IMR-90 (cell line): ENCODE data around the gene TTLL11.

Source experiments
- MAZ ChIP-seq: IDR thresholded peaks from 2 replicates; pipeline ENCODE4 v1.6.1; 2012; ENCODE audit warnings: low read depth, mild to moderate bottlenecking, low read length, improper control_type of control experiment, moderate library complexity, borderline replicate concordance
- MXI1 ChIP-seq: IDR thresholded peaks from 2 replicates; pipeline ENCODE4 v1.6.1; 2012; ENCODE audit warnings: low read depth, mild to moderate bottlenecking, low read length, moderate library complexity, borderline replicate concordance
- POLR2A ChIP-seq: IDR thresholded peaks from 2 replicates; pipeline ENCODE4 v1.6.1; 2012; ENCODE audit warnings: mild to moderate bottlenecking, low read depth, low read length
- RAD21 ChIP-seq: IDR thresholded peaks from 2 replicates; pipeline ENCODE4 v1.6.1; 2012; ENCODE audit warnings: low read length, improper control_type of control experiment
- RFX5 ChIP-seq: IDR thresholded peaks from 2 replicates; pipeline ENCODE4 v1.8.0; 2012; ENCODE audit warnings: low read depth, mild to moderate bottlenecking, low read length, moderate library complexity
- TF ChIP-seq, protein P1 (sequence below): conservative IDR thresholded peaks from 2 replicates; pipeline ENCODE4 v1.5.1; 2012; ENCODE audit warnings: mild to moderate bottlenecking, low read depth, low read length, improper control_type of control experiment
- TF ChIP-seq, protein P2 (sequence below): fragments of 150-350 bp; IDR thresholded peaks from 2 replicates; pipeline ENCODE4 v1.6.1; 2017; ENCODE audit warnings: mild to moderate bottlenecking, antibody characterized with exemption, low read length, low read depth

GRCh38 chr9:121779381-121780117, 313.6 kb downstream of the TTLL11 start:
- TF ChIP-seq POLR2A (no peak), RAD21 (no peak), RFX5 (no peak), MXI1 (no peak), MAZ (no peak)
- TF ChIP-seq, protein P1, sequence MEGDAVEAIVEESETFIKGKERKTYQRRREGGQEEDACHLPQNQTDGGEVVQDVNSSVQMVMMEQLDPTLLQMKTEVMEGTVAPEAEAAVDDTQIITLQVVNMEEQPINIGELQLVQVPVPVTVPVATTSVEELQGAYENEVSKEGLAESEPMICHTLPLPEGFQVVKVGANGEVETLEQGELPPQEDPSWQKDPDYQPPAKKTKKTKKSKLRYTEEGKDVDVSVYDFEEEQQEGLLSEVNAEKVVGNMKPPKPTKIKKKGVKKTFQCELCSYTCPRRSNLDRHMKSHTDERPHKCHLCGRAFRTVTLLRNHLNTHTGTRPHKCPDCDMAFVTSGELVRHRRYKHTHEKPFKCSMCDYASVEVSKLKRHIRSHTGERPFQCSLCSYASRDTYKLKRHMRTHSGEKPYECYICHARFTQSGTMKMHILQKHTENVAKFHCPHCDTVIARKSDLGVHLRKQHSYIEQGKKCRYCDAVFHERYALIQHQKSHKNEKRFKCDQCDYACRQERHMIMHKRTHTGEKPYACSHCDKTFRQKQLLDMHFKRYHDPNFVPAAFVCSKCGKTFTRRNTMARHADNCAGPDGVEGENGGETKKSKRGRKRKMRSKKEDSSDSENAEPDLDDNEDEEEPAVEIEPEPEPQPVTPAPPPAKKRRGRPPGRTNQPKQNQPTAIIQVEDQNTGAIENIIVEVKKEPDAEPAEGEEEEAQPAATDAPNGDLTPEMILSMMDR = no peak
- TF ChIP-seq, protein P2, sequence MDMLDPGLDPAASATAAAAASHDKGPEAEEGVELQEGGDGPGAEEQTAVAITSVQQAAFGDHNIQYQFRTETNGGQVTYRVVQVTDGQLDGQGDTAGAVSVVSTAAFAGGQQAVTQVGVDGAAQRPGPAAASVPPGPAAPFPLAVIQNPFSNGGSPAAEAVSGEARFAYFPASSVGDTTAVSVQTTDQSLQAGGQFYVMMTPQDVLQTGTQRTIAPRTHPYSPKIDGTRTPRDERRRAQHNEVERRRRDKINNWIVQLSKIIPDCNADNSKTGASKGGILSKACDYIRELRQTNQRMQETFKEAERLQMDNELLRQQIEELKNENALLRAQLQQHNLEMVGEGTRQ = no peak
